Esophagus squamous epithelium (tissue), 5 donors: Measurements from ENCODE around the gene RAI14. TPM values are rescaled to one million over a fixed set of nuclear protein-coding genes. Genes with fewer than 3 reads are reported as not detected.

Experiments used
- DNase-seq: peaks from one replicate; lab custom pipeline; 2025; lab: John Stamatoyannopoulos, UW
- H3K27ac ChIP-seq, 4 donors: fragments of 200-600 bp; sonication (generic); one replicate each; pipeline ENCODE4 v1.5.1; 2016 to 2019; ENCODE audit warnings: mild to moderate bottlenecking in 1 of 4
- H3K27me3 ChIP-seq, 4 donors: fragments of 200-600 bp; sonication (generic); 1 replicate in 3 of 4; 2 replicates in 1 of 4; pipeline versions ENCODE4 v1.5.1 to v1.6.0; 2017 to 2021; ENCODE audit warnings: antibody characterized with exemption in 1 of 4
- H3K36me3 ChIP-seq, 3 donors: fragments of 200-600 bp; sonication (generic); one replicate each; pipeline ENCODE4 v1.5.1; 2016 to 2019
- H3K4me1 ChIP-seq, 3 donors: fragments of 200-600 bp; sonication (generic); one replicate each; pipeline ENCODE4 v1.5.1; 2017 to 2019
- H3K4me3 ChIP-seq, 4 donors: fragments of 200-600 bp; sonication (generic); 1 replicate in 3 of 4; 2 replicates in 1 of 4; pipeline ENCODE4 v1.5.1; 2016 to 2019; ENCODE audit warnings: mild to moderate bottlenecking in 2 of 4, moderate library complexity in 1 of 4
- H3K9me3 ChIP-seq, 3 donors: fragments of 200-600 bp; sonication (generic); one replicate each; pipeline ENCODE4 v1.5.1; 2016 to 2019
- POLR2A ChIP-seq, 4 donors: fragments of 450-650 bp; IDR thresholded peaks; one replicate each; pipeline ENCODE4 v1.6.1; 2017; ENCODE audit warnings: antibody characterized with exemption in 4 of 4, mild to moderate bottlenecking in 4 of 4, moderate library complexity in 3 of 4
- WGBS, 2 donors: methylation state at CpG; one replicate each; pipeline ENCODE4 v1.1.5; 2018; 5-methylcytosine and 5-hydroxymethylcytosine counted together
- intact Hi-C: fragments of 100-400 bp; cut with DNase I; formaldehyde crosslinking; loops from one replicate; pipeline ENCODE4 v1.15.0; 2022
- total RNA-seq, 4 donors: library from RNA; depleted of rRNA; stranded (reverse); fragments of >200 nt; gene quantifications; one replicate each; pipeline ENCODE4 v1.1.0, GENCODE V29; 2016
- TF ChIP-seq, protein P1 (sequence below), 6 experiments: fragments of 450-650 bp in 4 of 6; fragments of 200-600 bp in 2 of 6; sonication (generic) in 2 of 6; IDR thresholded peaks; one replicate each; pipeline ENCODE4 v1.5.1; 2016 to 2019; ENCODE audit warnings: antibody characterized with exemption in 6 of 6, mild to moderate bottlenecking in 4 of 6, moderate library complexity in 4 of 6
- donor health status: DM: yes; HTN: yes; CAD: no.

Gene RAI14
- total RNA-seq, 4 donors from 2014 or later: 5.2 to 18.7 (median 9.0) TPM

DNA sequence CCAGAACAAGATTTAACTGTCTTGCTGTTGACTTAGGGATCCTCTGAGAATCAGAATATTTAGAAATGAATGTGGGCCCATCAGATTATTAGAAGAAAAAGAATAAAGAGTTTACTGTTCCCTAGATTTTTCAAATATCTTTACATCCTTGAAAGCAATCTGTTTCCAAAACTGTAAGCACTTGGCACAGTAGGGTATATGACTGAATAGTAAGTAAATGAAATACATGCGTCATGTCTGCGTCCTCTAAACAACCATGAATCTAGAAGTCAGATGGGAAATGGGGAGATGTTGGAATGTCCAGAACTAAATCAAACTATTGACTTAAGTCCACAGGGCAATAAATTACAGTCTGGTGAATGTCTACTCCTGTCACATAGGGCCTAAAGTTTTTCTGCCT is 209.0 kb downstream of the RAI14 start:
- Histone ChIP-seq H3K4me1 (no peaks in the 10 kb centered on the region), H3K9me3 (no peaks in the 10 kb centered on the region), H3K36me3 (no peaks in the 10 kb centered on the region), H3K4me3 (no peak overlapping the region), H3K27me3 (no peaks in the 10 kb centered on the region), H3K27ac (no peak overlapping the region)
- WGBS, 2 donors: 88 to 89% methylated on average over 2 of the region's 2 CpGs
- TF ChIP-seq, protein P1, sequence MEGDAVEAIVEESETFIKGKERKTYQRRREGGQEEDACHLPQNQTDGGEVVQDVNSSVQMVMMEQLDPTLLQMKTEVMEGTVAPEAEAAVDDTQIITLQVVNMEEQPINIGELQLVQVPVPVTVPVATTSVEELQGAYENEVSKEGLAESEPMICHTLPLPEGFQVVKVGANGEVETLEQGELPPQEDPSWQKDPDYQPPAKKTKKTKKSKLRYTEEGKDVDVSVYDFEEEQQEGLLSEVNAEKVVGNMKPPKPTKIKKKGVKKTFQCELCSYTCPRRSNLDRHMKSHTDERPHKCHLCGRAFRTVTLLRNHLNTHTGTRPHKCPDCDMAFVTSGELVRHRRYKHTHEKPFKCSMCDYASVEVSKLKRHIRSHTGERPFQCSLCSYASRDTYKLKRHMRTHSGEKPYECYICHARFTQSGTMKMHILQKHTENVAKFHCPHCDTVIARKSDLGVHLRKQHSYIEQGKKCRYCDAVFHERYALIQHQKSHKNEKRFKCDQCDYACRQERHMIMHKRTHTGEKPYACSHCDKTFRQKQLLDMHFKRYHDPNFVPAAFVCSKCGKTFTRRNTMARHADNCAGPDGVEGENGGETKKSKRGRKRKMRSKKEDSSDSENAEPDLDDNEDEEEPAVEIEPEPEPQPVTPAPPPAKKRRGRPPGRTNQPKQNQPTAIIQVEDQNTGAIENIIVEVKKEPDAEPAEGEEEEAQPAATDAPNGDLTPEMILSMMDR (IDR thresholded peaks at IDR 0.05): no peak
- TF ChIP-seq POLR2A (IDR thresholded peaks at IDR 0.05): no peak
- intact Hi-C loops: no loop called here
- no peak for DNase-seq

DNA sequence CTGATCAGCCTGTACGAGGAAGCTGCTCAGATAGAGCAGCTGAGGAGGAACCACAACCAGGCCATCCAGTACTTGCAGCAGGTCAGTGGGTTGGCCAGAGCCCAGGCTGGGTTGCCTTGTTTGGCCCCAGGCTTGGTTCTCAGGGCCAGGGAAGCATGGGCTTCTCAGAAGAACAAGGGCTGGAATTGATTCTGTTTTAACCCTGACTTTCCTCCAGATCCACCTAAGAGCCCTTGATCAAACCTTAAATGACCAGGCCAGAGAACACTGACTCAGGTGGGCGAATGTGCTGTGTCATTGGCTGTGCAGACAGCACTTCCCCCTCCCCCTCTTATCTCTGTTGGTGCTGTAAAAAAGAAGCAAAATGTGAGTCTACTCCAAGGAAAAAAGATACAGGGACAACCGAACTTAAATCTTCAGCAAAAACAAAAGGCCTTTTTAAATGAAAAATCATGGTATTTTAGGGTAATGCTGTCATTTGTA is 210.9 kb downstream of the RAI14 start:
- Histone ChIP-seq H3K9me3 (no peaks in the 10 kb centered on the region), H3K4me3 (no peak overlapping the region), H3K27me3 (no peaks in the 10 kb centered on the region), H3K27ac (no peak overlapping the region), H3K4me1 (no peaks in the 10 kb centered on the region), H3K36me3 (no peaks in the 10 kb centered on the region)
- DNase-seq: no peak
- intact Hi-C loops: no loop called here
- 76 to 86% methylated on average over 2 to 3 of the region's 3 CpGs for WGBS, 2 donors
- TF ChIP-seq POLR2A (IDR thresholded peaks at IDR 0.05): no peak
- TF ChIP-seq, protein P1 (IDR thresholded peaks at IDR 0.05): no peak

DNA sequence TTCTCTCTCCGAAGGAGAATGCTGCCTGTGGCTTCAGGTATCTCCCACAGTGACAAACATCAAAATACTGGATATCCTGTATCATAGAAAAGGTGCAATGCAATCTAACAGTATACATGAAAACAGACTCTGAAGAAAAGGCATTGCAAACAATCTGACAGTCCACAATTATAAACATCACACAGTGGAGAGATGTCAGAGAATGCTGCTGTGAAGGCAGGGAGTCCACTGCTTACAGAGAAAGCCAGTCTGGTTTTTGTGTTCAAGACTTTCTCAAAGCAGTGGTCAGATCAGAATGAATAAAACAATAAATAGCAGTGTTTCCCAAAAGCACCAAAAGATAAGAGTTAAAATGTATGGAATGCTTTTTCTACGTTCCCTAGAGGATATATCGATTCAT is 211.5 kb downstream of the RAI14 start:
- H3K36me3 ChIP-seq: no peaks in the 10 kb centered on the region
- intact Hi-C loops: no loop called here
- H3K4me3 ChIP-seq: no peak overlapping the region
- WGBS, 2 donors: 90 to 93% methylated on average over 3 of the region's 3 CpGs
- H3K27me3 ChIP-seq: no peaks in the 10 kb centered on the region
- DNase-seq: no peak
- no peaks in the 10 kb centered on the region for H3K4me1 ChIP-seq
- TF ChIP-seq, protein P1 (IDR thresholded peaks at IDR 0.05): no peak
- no peak for TF ChIP-seq POLR2A (IDR thresholded peaks at IDR 0.05)
- H3K9me3 ChIP-seq: no peaks in the 10 kb centered on the region
- no peak overlapping the region for H3K27ac ChIP-seq

DNA sequence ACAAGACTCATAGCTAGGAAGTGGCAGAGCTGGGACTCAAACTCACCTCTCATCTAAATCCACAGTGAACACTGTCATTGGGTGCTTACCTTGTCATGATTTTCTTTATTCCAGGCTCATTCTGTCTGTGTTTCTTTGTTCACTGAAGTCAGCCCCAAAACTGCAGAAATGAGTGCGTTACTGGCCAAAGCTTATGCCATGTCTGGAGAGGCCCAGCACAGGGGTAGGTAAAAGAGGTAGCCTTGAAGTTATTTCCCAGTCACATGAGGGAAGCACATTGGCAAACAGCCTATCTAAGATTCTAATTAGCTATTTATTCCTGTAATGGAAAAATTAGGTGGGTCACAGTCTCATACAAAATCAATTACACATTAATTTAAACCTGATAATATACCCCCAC is 212.7 kb downstream of the RAI14 start:
- no peak for DNase-seq
- Histone ChIP-seq H3K27me3 (no peaks in the 10 kb centered on the region), H3K36me3 (no peaks in the 10 kb centered on the region), H3K4me3 (no peak overlapping the region), H3K4me1 (no peaks in the 10 kb centered on the region), H3K9me3 (no peaks in the 10 kb centered on the region), H3K27ac (no peak overlapping the region)
- 89 to 100% methylated on average over 1 of the region's 1 CpG for WGBS, 2 donors
- TF ChIP-seq, protein P1 (IDR thresholded peaks at IDR 0.05): no peak
- TF ChIP-seq POLR2A (IDR thresholded peaks at IDR 0.05): no peak
- intact Hi-C loops: no loop called here

DNA sequence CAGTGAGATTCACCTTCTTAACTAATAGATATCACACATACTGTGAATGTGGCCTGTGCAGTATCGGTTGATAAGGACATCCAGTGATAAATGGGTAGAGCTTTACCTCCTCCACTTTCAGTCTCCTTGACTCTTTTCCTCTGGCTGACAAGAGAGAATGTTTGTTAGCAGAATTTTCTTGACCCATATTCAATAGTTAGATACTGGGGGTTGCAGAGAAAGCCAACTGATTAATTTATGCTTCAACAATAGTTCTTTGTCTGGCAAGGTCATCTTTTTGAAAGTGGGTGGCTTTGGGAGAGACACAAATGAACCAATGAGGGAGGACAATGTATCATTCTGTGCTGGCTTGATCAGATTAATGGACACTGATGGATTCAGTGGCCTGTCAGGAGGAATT is 213.1 kb downstream of the RAI14 start:
- TF ChIP-seq, protein P1 (IDR thresholded peaks at IDR 0.05): no peak
- no peak for TF ChIP-seq POLR2A (IDR thresholded peaks at IDR 0.05)
- no peaks in the 10 kb centered on the region for H3K9me3 ChIP-seq
- H3K27me3 ChIP-seq: no peaks in the 10 kb centered on the region
- 84 to 93% methylated on average over 1 of the region's 1 CpG for WGBS, 2 donors
- H3K4me1 ChIP-seq: no peaks in the 10 kb centered on the region
- no peak overlapping the region for H3K27ac ChIP-seq
- H3K36me3 ChIP-seq: no peaks in the 10 kb centered on the region
- no peak for DNase-seq
- intact Hi-C loops: no loop called here
- no peak overlapping the region for H3K4me3 ChIP-seq
